Embryonic facial prominence (tissue), 1 donor: ENCODE data around the gene NBPF12.
"Not testable (repeated sequence)": the region's sequence is repeated elsewhere in the genome, so short reads cannot be mapped to it uniquely, and the experiment has no call there.

Experiments used
- DNase-seq: peaks from one replicate; pipeline ENCODE4 v3.0.0-alpha.2; 2016; ENCODE audit errors: extremely low spot score

Gene NBPF12

GRCh38 chr1:146986450-146986849 is 48.3 kb downstream of the NBPF12 start:
- DNase-seq: not testable (repeated sequence)

GRCh38 chr1:146987502-146987901 is 49.4 kb downstream of the NBPF12 start:
- DNase-seq: not testable (repeated sequence)

GRCh38 chr1:146989455-146989854 is 51.3 kb downstream of the NBPF12 start:
- DNase-seq: not testable (repeated sequence)

- not testable (repeated sequence) for DNase-seq
Observed at GRCh38 chr1:147008495-147008894, 70.4 kb downstream of the NBPF12 start.

- not testable (repeated sequence) for DNase-seq
Observed at GRCh38 chr1:147026975-147027374, 88.9 kb downstream of the NBPF12 start.

- DNase-seq: not testable (repeated sequence)
Observed at GRCh38 chr1:147030066-147030653, 92.0 kb downstream of the NBPF12 start.

GRCh38 chr1:147039916-147040315 is 101.8 kb downstream of the NBPF12 start:
- no peak for DNase-seq

GRCh38 chr1:147042891-147043290 is 104.8 kb downstream of the NBPF12 start:
- DNase-seq: not testable (repeated sequence)

- DNase-seq: not testable (repeated sequence)
Observed at GRCh38 chr1:147044511-147044910, 106.4 kb downstream of the NBPF12 start.
